ENCODE results near the gene CARS2.
A peak's percentile ranks its signal among the peaks of the same experiment; 100 is the strongest.
"Not testable (repeated sequence)": the region's sequence is repeated elsewhere in the genome, so short reads cannot be mapped to it uniquely, and the experiment has no call there.

The CARS2 gene

GRCh38 chr13:110712081-110712848 lies 6.3 kb upstream of the CARS2 start:
- peak; percentile 89 for DNase-seq
- Histone ChIP-seq H3K4me1 (no peaks in the 10 kb centered on the region), H3K27me3 (no peaks in the 10 kb centered on the region), H3K4me3 (ENCODE audit: low read depth, low read length) (peak overlapping the region; percentile 90), H3K9me3 (no peaks in the 10 kb centered on the region), H3K36me3 (no peaks in the 10 kb centered on the region)
- TF ChIP-seq CTCF (IDR thresholded peaks at IDR 0.05; ENCODE audit: low read depth, low read length), result no peak

GRCh38 chr13:110706570-110707372 lies 855 bp upstream of the CARS2 start:
- DNase-seq, result no peak
- H3K27me3 ChIP-seq, result no peaks in the 10 kb centered on the region
- peaks cover 12% of the 10 kb centered on the region for H3K4me1 ChIP-seq
- peaks cover 6% of the 10 kb centered on the region for H3K36me3 ChIP-seq
- peak overlapping the region; percentile 62 for H3K4me3 ChIP-seq (ENCODE audit: low read depth, low read length)
- no peaks in the 10 kb centered on the region for H3K9me3 ChIP-seq
- no peak for TF ChIP-seq CTCF (IDR thresholded peaks at IDR 0.05; ENCODE audit: low read depth, low read length)

- no peak for TF ChIP-seq CTCF (IDR thresholded peaks at IDR 0.05; ENCODE audit: low read depth, low read length)
- peaks cover 16% of the 10 kb centered on the region for H3K36me3 ChIP-seq
- H3K4me1 ChIP-seq, result peaks cover 12% of the 10 kb centered on the region
- H3K4me3 ChIP-seq (ENCODE audit: low read depth, low read length), result peak overlapping the region; percentile 62
- no peak for DNase-seq
- H3K27me3 ChIP-seq, result no peaks in the 10 kb centered on the region
- no peaks in the 10 kb centered on the region for H3K9me3 ChIP-seq
Measured at GRCh38 chr13:110705356-110705825, 525 bp downstream of the CARS2 start.

GRCh38 chr13:110702591-110703526 lies 3.1 kb downstream of the CARS2 start:
- H3K4me1 ChIP-seq, result peaks cover 12% of the 10 kb centered on the region
- H3K4me3 ChIP-seq (ENCODE audit: low read depth, low read length), result no peak overlapping the region
- no peaks in the 10 kb centered on the region for H3K27me3 ChIP-seq
- H3K9me3 ChIP-seq, result no peaks in the 10 kb centered on the region
- DNase-seq, result no peak
- no peak for TF ChIP-seq CTCF (IDR thresholded peaks at IDR 0.05; ENCODE audit: low read depth, low read length)
- H3K36me3 ChIP-seq, result peaks cover 29% of the 10 kb centered on the region

GRCh38 chr13:110702089-110702488 lies 3.8 kb downstream of the CARS2 start:
- Histone ChIP-seq H3K36me3 (peaks cover 37% of the 10 kb centered on the region), H3K4me1 (peaks cover 12% of the 10 kb centered on the region), H3K9me3 (no peaks in the 10 kb centered on the region), H3K4me3 (ENCODE audit: low read depth, low read length) (no peak overlapping the region), H3K27me3 (no peaks in the 10 kb centered on the region)
- TF ChIP-seq CTCF (IDR thresholded peaks at IDR 0.05; ENCODE audit: low read depth, low read length), result no peak
- DNase-seq, result no peak

DNA sequence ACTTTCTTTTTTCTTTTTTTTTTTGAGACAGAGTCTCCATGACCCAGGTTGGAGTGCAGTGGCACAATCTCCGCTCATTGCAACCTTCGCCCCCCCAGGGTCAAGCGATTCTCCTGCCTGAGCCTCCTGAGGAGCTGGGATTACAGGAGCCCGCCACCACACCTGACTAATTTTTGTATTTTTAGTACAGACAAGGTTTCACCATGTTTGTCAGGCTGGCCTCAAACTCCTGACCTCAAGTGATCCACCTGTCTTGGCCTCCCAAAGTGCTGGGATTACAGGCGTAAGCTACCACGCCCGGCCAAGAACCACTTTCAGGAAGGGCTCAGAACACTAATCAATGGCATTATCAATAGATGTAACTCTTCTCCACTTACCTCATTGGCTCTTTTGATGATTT lies 4.9 kb downstream of the CARS2 start:
- not testable (repeated sequence) for DNase-seq; H3K27me3 ChIP-seq; H3K4me3 ChIP-seq (ENCODE audit: low read depth, low read length); H3K9me3 ChIP-seq
- Histone ChIP-seq H3K36me3 (peaks cover 39% of the 10 kb centered on the region), H3K4me1 (peaks cover 12% of the 10 kb centered on the region)
